G401.6 (cell line): ENCODE data around the gene GPR156.
"Not testable (repeated sequence)": the region's sequence is repeated elsewhere in the genome, so short reads cannot be mapped to it uniquely, and the experiment has no call there.

Experiments
- FAIRE-seq: peaks from 2 replicates; lab custom pipeline; 2012; peaks lifted over from hg19 to GRCh38; lab: Jason Lieb, UNC

The GPR156 gene

DNA sequence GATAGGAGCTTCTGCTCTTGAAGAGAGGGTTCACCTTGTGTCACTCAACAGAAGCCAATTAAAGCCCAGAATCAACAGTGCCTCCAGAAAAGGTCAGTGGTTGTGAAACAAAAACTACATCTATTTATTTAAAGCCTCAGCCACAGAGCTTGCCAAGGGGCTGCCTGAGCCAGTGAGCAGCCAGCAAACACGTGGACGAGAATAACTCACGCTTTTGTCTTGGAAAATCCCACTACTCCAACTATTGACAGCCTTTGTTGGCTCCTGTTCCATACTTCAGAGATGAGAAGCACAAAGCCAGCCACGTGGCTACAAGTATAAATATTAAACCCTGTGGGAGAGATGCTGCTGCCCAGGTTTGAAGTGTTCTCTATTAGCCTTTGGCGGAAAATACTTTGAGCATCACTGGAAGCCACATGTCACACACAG, 10.3 kb downstream of the GPR156 start:
- no peak for FAIRE-seq

DNA sequence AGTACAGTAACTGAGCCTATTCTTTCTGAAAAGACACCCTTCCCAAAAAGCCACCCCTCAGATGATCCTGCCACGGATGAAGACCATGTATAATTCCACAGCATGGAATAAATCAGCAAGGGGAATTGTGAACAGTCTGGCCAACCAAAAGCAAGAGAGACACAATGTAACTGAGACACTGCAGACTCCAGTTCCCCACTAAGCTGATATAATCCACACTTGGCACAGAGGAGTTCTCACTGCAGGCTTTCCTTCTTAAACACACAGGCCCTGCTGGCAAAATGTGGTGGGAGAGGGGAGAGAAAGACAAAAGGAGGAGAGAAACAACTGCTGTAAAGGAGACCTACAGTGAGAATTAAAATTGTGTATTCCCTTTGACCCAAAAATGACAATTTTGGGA, 12.7 kb downstream of the GPR156 start:
- FAIRE-seq = no peak

DNA sequence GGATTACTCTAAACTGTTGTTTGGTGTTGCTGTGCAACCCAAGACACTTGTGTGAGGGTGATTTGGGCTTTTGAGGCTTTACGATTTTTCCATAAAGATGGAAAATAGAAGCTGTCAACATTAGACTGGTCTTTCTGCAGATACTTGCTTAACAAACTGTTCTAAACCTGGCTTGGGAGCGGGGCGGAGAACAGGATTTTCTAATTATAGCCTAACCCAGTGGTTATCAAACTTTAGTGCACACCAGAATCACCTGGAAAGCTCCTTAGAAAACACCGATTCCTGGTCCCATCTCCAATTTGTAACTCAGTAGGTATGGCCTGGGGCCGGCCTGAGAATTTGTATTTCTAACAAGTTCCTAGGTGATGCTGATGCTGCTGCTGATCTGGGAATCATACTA, 19.0 kb downstream of the GPR156 start:
- no peak for FAIRE-seq

DNA sequence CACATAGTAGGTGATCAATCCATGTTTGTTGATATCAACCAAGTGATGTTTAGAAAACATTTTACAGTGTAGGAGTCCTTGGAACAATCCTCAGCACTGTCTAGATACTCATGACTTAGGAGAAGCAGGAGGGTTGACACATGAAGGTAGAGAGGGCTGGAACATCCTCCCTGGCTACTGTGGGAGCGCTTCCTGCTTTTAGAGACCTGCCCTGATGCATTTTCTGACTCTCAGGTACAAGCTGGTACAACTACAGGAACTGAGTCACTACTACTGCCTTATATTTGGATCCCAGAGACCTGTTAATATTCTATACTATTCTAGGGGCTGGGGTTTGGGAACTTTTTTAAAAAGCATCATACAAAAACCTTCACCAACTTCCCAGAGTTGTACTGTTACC, 20.1 kb downstream of the GPR156 start:
- FAIRE-seq = no peak

DNA sequence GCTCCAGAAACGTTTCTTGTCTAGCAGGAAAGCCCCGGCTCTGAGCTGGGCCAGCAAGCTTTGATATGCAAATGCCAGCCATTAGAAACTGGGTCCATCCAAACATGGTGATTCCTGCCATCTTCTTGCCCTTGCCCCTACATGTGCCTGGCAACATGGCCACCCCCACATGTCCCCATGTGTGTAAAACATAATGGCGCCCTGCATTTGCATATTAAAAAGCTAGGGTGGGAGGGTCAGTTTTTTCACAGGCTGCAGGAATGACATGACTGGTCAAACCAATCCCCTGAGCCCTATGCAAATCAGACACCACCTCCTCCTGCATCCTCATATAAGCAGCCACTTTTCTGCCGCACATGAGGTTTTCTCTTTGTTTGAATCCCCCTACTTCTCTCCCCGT, 21.2 kb downstream of the GPR156 start:
- FAIRE-seq = no peak

DNA sequence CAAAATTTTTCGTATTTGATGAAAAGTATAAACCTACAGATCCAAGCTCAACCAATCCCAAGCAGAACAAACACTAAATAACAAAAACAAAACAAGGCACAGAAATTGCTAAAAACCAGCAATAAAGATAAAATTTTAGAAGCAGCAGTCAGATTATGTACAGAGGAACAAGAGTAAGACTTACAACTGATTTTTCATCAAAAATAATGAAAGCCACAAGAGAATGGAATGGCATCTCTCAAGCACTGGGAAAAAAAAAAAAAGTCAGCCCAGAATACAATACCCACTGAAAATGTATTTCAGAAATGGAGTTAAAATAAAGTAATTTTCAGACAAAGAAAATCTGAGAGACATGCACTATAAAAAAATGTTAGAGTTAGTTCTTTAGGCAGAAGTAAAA, 27.0 kb downstream of the GPR156 start:
- FAIRE-seq = no peak

DNA sequence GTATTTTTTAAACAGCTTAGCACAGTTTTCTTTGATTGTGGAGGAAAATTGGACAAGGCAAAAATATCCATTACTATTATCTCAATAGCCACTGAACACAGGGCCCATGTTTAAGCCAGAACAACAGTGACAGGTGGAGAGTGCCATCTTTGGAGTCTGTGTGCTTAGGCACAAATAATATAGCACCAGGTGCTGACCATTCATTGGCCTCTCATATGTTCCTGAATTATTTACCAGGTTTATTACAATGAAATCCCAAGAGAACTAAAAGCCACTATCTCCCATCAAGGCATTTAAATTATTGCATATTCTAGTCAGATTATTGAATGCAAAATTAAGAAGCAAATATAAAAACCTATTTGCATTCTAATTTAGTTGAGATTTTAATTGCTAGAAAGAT, 39.6 kb downstream of the GPR156 start:
- FAIRE-seq = no peak

DNA sequence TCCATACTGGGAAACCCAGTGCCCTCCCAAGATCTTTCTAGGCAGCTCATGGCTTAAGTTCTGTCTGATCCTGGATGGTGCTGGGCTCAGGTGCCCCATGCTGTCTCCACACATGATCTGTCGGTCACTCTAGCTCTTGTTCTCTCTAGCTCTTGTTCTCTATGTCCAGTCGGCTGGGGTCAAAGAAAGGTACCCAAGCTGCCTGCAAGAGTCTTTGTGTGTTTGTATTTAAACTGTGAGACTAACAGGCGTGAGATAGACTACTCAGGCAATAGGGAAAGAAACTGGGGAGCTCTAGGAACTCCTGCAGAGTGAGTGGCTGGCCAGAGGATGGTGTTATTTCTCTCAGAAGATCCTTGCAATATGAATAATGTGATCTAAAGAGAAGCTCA, 40.2 kb downstream of the GPR156 start:
- no peak for FAIRE-seq

DNA sequence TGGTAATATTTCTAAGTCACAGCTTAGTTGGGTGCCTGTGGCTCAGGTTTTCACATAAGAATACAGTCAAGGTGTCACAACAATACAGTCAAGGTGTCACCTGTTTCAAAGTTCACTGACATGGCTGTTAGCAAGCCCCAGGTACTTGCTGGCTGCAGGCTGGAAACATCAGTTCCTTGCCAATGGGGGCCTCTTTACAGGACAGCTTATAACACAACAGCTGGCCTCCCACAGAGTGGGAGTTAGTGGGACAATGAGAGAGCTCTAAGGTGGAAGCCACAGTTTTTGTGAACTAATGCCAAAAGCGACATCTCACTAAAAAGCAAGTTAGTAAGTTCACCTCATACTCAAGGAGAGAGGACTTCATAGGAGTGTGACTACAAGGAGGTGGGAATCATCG, 45.4 kb downstream of the GPR156 start:
- no peak for FAIRE-seq

DNA sequence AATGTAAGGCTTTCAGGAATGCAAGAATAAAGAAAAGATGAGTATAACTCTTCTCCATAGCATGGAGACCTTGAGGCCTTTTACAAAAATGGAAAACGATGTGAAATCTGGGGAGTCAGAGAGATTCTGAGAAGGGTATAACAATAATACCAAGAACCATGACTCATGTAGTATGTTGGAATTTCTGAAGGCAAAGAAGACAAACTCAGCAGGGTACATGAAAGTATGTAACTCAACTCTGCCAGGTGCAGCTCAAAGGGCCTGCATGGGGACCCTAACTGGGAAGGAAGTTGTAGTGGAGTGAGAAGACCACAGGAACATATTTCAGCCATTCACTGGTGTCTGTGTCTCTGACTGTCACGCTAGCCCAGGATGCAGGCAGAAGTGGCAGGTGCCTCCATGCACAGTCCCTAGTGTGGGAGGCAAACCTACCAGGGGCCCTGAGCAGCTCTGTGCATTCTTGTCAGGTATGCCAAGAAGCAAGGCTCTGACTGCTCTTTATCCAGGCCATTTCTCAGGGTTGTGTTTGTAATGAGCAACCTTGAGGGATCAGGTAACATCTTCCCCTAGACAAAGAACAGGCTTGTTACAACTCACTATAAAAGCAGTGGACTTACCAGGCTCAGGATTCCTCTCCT, 57.2 kb downstream of the GPR156 start:
- FAIRE-seq = no peak

DNA sequence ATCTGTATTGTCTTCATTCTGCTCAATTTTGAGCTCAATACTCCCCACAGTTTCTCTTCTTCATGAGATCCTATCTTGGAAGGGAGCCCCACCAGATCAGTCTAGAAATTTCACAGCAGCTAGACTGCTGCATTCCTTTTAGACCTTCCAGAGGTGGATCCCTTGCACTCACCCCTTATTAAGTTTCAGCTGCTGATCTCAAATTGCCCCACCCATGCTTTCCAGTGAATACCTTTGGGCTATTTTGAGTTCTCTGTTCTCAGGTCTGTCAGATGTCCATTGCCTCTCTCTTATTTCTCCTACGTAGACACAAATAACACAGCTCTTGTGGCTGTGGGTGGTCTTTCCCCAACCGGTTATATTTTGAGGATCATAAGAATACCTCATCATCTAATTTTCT, 60.8 kb downstream of the GPR156 start:
- FAIRE-seq = no peak

DNA sequence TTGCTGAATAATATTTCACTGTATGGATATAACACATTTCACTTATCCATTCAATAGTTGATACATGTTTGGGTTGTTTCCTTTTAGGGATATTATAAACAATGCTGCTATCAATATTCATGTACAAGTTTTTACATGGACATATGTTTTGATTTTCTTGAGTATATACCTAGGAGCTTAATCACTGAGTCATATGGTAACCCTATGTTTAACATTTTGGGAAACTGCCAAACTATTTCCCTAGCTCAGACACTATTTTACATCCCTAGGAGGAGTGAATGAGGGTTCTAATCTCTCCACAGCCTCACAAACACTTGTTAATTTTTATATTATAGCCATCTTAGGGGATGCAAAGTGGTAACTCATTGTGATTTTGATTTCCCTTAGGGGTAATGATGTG, 66.0 kb downstream of the GPR156 start:
- FAIRE-seq = no peak

DNA sequence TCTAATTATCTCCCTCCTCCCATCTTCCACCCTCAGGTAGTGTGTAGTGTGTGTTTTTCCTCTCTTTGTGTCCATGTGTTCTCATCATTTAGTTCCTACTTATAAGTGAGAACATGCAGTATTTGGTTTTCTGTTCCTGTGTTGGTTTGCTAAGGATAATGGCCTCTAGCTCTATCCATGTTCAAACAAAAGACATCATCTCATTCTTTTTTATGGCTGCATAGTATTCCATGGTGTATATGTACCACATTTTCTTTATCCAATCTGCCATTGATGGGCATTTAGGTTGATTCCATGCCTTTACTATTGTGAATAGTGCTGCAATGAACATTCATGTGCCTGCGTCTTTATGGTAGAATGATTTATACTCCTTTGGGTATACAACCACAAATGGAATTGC, 68.4 kb downstream of the GPR156 start:
- FAIRE-seq = not testable (repeated sequence)

DNA sequence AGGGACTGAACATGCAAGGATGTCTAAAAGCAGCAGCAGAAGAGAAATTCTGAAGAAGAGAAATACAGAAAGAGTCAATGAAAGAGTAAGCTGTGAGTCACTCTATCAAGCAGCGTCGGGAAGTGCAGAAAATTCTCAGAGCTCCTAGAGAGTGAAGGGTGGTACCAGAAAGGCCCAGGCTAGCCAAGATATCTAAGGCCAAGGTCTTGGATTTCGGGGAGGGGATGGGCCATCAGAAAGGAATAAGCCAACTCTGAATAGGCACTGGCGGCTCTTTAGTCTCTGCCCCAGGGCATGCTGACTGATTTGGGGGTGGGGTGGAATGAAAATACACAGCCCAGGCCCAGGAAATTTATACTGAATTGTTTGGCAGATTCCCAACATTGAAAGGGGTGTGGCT, 70.8 kb downstream of the GPR156 start:
- FAIRE-seq = no peak

DNA sequence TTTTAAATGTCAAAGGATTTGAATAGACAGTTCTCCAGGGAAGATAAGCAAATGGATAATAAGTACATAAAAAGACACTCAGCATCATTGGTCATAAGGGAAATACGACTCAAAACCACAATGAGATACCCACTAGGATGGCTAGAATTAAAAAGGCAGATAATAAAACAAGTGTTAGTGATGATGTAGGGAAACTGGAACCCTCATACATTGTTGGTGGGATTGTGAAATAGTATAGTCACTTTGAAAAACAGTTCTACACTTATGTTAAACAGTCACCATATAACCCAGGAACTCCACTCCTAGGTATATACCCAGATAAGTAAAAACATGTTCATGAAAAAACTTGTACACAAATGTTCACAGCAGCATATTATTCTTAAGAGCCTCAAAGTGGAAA, 72.5 kb downstream of the GPR156 start:
- FAIRE-seq = no peak

DNA sequence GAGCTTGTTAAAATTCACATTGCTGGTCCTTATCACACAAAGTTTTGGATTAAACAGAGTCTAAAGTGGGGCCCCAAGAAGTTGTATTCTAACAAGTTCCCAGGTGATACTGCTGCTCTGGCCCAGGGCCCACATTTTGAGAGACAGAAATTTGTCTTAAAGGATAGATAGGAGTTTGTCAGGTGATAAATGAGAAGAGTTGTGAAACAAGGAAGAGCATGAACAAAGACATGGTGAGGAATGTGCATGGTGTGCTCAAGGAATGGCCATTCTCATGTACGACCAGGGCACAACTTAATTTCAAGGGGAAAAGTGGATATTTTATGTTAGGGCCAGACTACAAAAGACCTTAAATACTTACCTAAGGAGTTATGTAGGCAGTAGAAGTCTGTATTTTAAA, 75.6 kb downstream of the GPR156 start:
- FAIRE-seq = no peak

DNA sequence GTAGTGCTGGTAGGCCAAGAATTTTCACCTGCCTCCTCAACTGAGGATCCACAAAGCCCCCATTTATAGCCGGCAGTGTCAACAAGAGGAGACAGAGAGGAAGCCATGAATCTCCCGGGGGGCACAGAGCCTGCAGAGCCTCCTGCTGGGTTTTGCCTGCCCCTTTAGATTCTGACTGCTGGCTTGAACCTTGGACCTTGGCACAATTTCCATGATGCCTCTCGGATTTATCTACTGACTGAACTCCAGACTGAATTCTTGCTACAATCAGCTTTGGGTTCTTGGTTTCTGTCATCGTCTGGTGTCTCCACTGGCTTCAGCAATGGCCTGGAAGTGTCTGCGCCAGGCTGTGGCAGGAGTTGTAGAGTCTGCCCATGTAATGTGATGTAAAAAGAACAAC, 80.7 kb downstream of the GPR156 start:
- no peak for FAIRE-seq

DNA sequence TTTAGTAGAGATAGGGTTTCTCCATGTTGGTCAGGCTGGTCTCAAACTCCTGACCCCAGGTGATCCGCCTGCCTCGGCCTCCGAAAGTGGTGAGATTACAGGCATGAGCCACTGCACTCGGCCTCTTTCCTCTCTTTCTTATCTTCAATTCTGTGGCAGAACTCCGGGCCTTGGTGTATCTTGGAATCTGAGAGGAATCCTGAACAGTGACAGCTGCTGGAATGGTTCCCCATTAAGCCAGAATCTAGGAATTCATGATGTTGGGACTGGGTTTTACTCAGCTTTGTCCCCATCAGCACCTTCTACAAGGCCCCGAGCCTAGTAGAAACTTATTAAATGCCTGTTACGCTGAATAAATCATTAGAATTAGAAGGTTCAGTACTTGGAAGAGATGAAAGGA, 81.4 kb downstream of the GPR156 start:
- FAIRE-seq = no peak

DNA sequence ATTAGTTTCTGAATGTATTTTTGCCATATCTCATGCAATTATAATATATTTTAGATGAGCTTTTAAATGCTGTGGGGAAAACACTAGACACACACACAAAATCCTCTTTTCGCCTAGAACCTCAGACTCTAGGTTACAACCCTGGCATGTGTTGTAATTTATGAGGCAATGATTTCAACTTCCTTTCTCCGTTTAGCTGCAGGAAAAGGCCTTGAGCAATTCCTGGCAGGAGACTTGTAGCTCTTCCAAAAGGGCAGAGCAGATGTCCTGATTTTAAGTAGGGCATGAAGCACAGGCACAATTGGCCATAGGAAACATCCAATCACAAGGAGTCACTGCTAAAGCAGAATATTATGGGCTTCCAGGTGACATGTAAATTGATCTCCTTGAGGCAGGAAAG, 82.0 kb downstream of the GPR156 start:
- FAIRE-seq = no peak

DNA sequence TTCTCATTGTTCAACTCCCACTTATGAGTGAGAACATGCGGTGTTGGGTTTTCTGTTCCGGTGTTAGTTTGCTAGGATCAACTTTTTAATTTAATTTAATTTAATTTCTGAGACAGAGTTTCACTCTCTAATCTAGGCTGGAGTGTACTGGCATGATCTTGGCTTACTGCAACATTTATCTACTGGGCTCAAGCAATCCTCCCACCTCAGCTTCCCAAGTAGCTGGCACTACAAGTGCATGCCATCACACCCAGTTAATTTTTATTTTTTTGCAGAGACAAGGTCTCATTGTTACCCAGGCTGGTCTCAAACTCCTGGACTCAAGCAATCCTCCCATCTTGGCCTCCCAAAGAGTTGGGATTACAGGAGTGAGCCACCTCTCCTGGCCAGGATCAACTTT, 82.7 kb downstream of the GPR156 start:
- no peak for FAIRE-seq

DNA sequence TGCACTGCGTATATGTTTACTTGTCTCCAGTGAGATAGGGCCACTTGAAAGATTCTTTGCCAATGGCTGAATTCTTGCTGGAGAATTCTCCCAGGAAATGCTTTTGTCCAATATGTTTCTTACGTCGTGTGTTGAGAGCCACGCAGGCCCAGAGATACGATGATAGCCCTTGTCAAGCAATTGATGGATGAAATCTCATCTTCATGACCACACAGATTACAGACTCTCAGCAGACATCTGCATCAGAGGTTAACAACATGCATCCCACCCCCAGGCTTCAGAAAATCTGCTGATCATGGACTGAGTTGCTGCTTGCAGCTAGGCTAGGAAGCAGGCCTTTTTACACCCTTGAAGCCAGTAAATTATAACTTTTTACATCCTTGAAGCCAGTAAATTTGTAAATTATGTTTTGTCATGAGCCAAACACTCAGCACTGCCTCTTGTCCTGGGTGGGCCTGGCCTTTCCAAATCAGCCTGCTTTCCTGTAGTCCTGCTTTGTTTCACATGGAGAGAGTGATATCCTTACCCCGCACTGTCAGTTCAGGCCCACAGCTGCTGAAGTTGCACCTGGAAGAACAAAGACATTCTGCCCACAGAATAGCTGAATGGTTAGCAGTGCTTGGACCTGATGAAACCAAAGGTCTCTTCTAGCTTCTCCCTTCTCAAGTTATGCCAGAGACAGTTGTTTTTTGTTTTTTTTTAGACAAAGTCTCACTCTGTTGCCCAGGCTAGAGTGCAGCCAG, 84.4 kb downstream of the GPR156 start:
- no peak for FAIRE-seq

DNA sequence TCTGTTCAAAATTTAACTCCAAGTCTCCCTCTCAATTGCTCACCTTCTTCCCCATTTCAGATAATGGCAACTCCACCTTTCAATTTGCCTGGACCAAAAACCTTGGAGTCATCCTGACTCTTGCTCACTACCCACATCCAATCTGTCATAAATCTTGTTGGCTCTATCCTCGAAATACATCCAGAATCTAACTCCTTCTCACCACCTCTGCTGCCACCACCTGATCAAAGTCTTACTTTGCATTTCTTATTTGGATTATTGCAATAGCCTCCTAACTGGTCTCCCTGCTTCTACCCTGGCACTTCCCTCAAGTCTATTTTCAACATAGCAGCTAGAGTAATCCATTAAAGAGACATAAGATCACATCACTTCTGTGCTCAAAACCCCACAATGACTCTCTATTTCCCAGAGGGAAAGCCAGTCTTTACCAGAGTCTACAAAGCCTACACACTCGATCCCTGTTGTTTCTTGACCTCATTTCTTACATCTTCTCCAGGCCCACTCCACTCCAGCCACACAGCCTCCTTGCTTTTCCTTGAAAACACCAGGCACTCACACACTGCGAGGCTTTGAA, 86.6 kb downstream of the GPR156 start:
- no peak for FAIRE-seq

DNA sequence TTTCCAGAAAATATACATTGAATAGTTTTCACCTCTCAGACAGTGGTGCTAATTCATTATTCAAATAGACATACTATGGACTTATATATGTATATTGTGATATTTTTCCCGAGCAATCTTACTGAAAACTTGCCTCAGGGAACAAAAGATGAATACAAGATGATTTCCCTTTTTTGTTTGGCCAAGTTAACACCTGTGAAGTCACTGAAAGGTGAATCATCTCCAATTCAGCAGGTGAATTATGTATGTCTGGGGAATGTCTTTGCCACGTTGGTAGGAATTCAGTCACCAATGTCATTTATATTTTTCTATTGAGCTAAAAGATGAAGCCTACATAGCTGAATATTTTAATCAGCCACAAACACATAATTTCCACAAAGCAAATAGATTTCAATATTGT, 88.2 kb downstream of the GPR156 start:
- no peak for FAIRE-seq

DNA sequence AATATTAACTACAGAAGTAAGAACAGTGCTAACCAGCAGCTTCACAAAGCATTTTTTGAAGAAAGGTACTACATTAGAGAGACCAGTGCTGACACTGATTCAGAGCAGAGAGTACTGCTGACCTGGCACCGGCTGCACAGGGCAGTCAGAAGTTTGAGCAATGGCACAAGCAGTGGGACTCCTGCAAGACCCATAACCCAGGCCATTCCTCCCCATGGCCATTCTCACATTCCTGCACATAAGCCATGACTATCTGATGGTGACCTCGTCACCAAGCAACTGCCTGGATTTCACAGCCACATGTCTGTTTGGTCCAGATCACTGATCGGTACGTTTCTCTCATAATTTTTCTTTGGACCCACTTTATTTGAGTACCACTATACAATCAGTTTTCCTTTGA, 88.7 kb downstream of the GPR156 start:
- no peak for FAIRE-seq
